ENCODE data around the gene GH2.

GH2 gene

GRCh38 chr17:63833026-63833740 is 48.6 kb downstream of the GH2 start:
- DNase-seq, result no peak
- in situ Hi-C loops (cut with MboI; ENCODE audit: low pct_unique_long_range_greater_than_20kb, low sequenced_read_pairs), result no loop called here

GRCh38 chr17:63832455-63832854 is 49.3 kb downstream of the GH2 start:
- no peak for DNase-seq
- in situ Hi-C loops (cut with MboI; ENCODE audit: low pct_unique_long_range_greater_than_20kb, low sequenced_read_pairs), result no loop called here

- no peak for DNase-seq
- in situ Hi-C loops (cut with MboI; ENCODE audit: low pct_unique_long_range_greater_than_20kb, low sequenced_read_pairs), result no loop called here
Observed at GRCh38 chr17:63832014-63832413, 49.7 kb downstream of the GH2 start.

GRCh38 chr17:63831505-63831904 is 50.2 kb downstream of the GH2 start:
- in situ Hi-C loops (cut with MboI; ENCODE audit: low pct_unique_long_range_greater_than_20kb, low sequenced_read_pairs), result no loop called here

GRCh38 chr17:63830904-63831491 is 50.7 kb downstream of the GH2 start:
- DNase-seq, result no peak
- in situ Hi-C loops (cut with MboI; ENCODE audit: low pct_unique_long_range_greater_than_20kb, low sequenced_read_pairs), result no loop called here

More at GRCh38 chr17:63831505-63831904, 50.2 kb downstream of the GH2 start:
- DNase-seq, result no peak

GRCh38 chr17:63830278-63830677 is 51.5 kb downstream of the GH2 start:
- DNase-seq, result no peak
- in situ Hi-C loops (cut with MboI; ENCODE audit: low pct_unique_long_range_greater_than_20kb, low sequenced_read_pairs), result no loop called here
